Lower leg skin (tissue), 3 donors: ENCODE measurements around the gene PVALB.

ENCODE experiments used
- CTCF ChIP-seq, 3 donors: fragments of 450-650 bp; IDR thresholded peaks; one replicate each; pipeline ENCODE4 v1.5.1; 2016; ENCODE audit warnings: antibody characterized with exemption in 3 of 3, mild to moderate bottlenecking in 3 of 3, moderate library complexity in 2 of 3
- POLR2A ChIP-seq, 2 donors: fragments of 450-650 bp; IDR thresholded peaks; one replicate each; pipeline ENCODE4 v1.6.1; 2016 to 2017; ENCODE audit warnings: antibody characterized with exemption in 2 of 2, mild to moderate bottlenecking in 1 of 2, moderate library complexity in 1 of 2

GRCh38 chr22:36761553-36762240 lies 55.1 kb downstream of the PVALB start:
- TF ChIP-seq POLR2A (IDR thresholded peaks at IDR 0.05) (no peak), CTCF (IDR thresholded peaks at IDR 0.05) (no peak)
